Measurements from ENCODE around the gene NINJ2.

DNA sequence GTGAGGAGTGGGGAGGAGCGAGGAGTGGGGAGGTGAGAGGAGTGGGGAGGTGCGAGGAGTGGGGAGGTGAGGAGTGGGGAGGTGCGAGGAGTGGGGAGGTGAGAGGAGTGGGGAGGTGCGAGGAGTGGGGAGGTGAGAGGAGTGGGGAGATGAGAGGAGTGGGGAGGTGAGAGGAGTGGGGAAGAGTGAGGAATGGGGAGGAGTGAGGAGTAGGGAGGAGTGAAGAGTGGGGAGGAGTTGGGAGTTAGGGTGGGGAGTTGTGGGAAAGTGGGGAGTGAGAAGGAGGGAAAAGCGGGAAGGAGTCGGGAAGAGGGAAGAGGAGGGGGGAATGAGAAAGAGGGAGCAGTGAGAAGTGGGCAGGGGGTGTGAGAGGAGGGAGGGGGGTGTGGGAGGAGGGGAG, 117.4 kb downstream of the NINJ2 start:
- TF ChIP-seq, protein P1, sequence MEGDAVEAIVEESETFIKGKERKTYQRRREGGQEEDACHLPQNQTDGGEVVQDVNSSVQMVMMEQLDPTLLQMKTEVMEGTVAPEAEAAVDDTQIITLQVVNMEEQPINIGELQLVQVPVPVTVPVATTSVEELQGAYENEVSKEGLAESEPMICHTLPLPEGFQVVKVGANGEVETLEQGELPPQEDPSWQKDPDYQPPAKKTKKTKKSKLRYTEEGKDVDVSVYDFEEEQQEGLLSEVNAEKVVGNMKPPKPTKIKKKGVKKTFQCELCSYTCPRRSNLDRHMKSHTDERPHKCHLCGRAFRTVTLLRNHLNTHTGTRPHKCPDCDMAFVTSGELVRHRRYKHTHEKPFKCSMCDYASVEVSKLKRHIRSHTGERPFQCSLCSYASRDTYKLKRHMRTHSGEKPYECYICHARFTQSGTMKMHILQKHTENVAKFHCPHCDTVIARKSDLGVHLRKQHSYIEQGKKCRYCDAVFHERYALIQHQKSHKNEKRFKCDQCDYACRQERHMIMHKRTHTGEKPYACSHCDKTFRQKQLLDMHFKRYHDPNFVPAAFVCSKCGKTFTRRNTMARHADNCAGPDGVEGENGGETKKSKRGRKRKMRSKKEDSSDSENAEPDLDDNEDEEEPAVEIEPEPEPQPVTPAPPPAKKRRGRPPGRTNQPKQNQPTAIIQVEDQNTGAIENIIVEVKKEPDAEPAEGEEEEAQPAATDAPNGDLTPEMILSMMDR (IDR thresholded peaks at IDR 0.05; ENCODE audit: low read depth, low read length): no peak
- no peak for TF ChIP-seq EZH2phosphoT487 (IDR thresholded peaks at IDR 0.05; ENCODE audit: low read depth)

Data from OCI-LY3 (cell line).